ENCODE results near the gene CNGB1. TPM values are rescaled to one million over a fixed set of nuclear protein-coding genes. Genes with fewer than 3 reads are reported as not detected.
A peak's percentile ranks its signal among the peaks of the same experiment; 100 is the strongest.

CNGB1 gene
- total RNA-seq, 1 experiment from 2014 or later: 0.04 TPM

DNA sequence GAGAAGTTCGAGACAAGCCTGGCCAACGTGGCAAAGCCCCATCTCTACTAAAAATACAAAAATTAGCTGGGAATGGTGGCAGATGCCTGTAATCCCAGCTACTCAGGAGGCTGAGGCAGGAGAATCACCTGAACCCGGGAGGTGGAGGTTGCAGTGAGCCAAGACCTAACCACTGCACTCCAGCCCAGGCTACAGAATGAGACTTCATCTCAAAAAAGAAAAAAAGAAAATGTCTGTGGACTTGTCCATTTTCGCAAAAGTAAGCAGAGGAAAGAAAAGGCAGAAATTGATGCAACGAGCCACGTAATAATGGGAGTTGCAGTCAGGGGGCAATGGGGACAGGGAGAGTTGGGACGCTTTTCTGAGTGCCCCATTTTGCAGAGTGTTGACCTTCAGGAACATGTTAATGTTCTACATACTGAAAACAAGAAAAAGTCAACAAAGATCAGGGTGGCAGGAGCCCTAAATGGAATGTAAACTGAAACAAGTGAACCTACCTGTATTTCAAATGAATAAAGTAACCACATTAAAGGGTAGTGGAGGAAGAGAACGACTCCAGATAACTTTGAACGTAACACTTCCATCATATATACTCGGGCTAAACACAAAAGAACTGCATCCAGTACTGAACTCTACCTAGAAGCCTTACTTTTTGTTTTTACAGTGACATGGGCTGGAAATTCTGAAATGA lies 76.4 kb downstream of the CNGB1 start:
- H3K9me2 ChIP-seq (replicated peaks; ENCODE audit: low read length): no peaks in the 10 kb centered on the region
- intact Hi-C loops (cut with micrococcal nuclease): no loop called here
- H4K20me1 ChIP-seq (ENCODE audit: low read length): no peaks in the 10 kb centered on the region
- peaks cover 20% of the 10 kb centered on the region for H3K4me1 ChIP-seq (ENCODE audit: insufficient read depth, low read length)
- DNase-seq: no peak
- H3K27ac ChIP-seq (ENCODE audit: low read length): peak overlapping the region; percentile 75
- H3K79me2 ChIP-seq (ENCODE audit: low read length): no peaks in the 10 kb centered on the region
- ChIA-PET CTCF (no interaction called here), POLR2A (ENCODE audit: unreplicated experiment) (no interaction called here)
- peak overlapping the region; percentile 67 for H2AFZ ChIP-seq (ENCODE audit: low read length)
- BruUV-seq (replicated peaks): no TSS peak
- TF ChIP-seq EZH2phosphoT487 (IDR thresholded peaks at IDR 0.05; ENCODE audit: borderline replicate concordance, low read length) (no peak), EZH2 (IDR thresholded peaks at IDR 0.05; ENCODE audit: low read length, unreplicated experiment) (no peak)
- TF ChIP-seq, protein P1, sequence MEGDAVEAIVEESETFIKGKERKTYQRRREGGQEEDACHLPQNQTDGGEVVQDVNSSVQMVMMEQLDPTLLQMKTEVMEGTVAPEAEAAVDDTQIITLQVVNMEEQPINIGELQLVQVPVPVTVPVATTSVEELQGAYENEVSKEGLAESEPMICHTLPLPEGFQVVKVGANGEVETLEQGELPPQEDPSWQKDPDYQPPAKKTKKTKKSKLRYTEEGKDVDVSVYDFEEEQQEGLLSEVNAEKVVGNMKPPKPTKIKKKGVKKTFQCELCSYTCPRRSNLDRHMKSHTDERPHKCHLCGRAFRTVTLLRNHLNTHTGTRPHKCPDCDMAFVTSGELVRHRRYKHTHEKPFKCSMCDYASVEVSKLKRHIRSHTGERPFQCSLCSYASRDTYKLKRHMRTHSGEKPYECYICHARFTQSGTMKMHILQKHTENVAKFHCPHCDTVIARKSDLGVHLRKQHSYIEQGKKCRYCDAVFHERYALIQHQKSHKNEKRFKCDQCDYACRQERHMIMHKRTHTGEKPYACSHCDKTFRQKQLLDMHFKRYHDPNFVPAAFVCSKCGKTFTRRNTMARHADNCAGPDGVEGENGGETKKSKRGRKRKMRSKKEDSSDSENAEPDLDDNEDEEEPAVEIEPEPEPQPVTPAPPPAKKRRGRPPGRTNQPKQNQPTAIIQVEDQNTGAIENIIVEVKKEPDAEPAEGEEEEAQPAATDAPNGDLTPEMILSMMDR (conservative IDR thresholded peaks at IDR 0.05; ENCODE audit: low read depth, low read length): no peak
- H3K4me3 ChIP-seq (ENCODE audit: low read length): no peak overlapping the region; the same call in 1 of the 2 replicates
- H3K36me3 ChIP-seq (ENCODE audit: low read depth, low read length): no peaks in the 10 kb centered on the region
- H3K27me3 ChIP-seq (ENCODE audit: low read length): no peaks in the 10 kb centered on the region
- peak overlapping the region; percentile 58; the same call in 1 of the 2 replicates for H3K4me2 ChIP-seq (ENCODE audit: low read length)
- no peak for ATAC-seq
- H3F3A ChIP-seq (ENCODE audit: low read length, unreplicated experiment): no peaks in the 10 kb centered on the region
- no peaks in the 10 kb centered on the region for H3K9me3 ChIP-seq (ENCODE audit: low read length)
- peak overlapping the region; percentile 25; the same call in 1 of the 2 replicates for H3K9ac ChIP-seq (ENCODE audit: low read length)

DNA sequence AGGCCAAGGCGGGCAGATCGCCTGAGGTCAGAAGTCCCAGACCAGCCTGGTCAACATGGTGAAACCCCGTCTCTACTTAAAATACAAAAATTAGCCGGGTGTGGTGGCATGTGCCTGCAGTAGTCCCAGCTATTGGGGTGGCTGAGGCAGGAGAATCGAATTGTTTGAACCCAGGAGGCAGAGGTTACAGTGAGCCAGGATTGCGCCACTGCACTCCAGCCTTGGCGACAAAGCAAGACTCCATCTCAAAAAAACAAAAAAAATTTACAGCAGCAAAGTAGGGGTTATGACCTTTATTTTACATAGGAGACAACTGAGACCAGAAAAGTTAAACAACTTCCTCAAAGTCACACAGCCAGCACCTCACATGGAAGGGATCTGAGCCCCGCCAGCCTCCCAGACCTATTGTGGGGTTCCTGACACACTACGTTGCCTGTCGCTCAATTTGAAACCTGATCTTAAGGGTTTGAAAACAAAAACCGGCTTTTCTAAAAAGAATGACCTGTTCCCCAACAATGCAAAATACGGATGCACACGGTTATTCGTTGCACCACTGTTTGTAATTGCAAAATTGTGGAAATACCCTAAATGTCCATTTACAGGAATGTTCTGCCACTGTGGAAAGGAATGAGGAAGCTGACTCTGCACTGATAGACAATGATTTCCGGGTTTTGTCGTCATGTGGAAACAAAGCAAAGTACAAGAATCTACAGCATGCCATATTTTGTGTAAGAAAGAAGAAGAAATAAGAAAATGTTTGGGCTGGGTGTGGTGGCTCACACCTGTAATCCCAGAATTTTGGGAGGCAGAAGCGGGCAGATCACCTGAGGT lies 77.2 kb downstream of the CNGB1 start:
- TF ChIP-seq EZH2 (IDR thresholded peaks at IDR 0.05; ENCODE audit: low read length, unreplicated experiment) (no peak), EZH2phosphoT487 (IDR thresholded peaks at IDR 0.05; ENCODE audit: borderline replicate concordance, low read length) (no peak)
- TF ChIP-seq, protein P1 (conservative IDR thresholded peaks at IDR 0.05; ENCODE audit: low read depth, low read length): no peak
- H3K27me3 ChIP-seq (ENCODE audit: low read length): no peaks in the 10 kb centered on the region
- intact Hi-C loops (cut with micrococcal nuclease): no loop called here
- H3K9ac ChIP-seq (ENCODE audit: low read length): peak overlapping the region; percentile 25; the same call in 1 of the 2 replicates
- H3K4me1 ChIP-seq (ENCODE audit: insufficient read depth, low read length): peaks cover 20% of the 10 kb centered on the region
- no peaks in the 10 kb centered on the region for H4K20me1 ChIP-seq (ENCODE audit: low read length)
- no TSS peak for BruUV-seq (replicated peaks)
- no peaks in the 10 kb centered on the region for H3K9me2 ChIP-seq (replicated peaks; ENCODE audit: low read length)
- CTCF ChIA-PET: no interaction called here
- H3K9me3 ChIP-seq (ENCODE audit: low read length): no peaks in the 10 kb centered on the region
- no peak overlapping the region; the same call in 1 of the 2 replicates for H3K4me3 ChIP-seq (ENCODE audit: low read length)
- peak overlapping the region; percentile 75 for H3K27ac ChIP-seq (ENCODE audit: low read length)
- H3F3A ChIP-seq (ENCODE audit: low read length, unreplicated experiment): no peaks in the 10 kb centered on the region
- no peaks in the 10 kb centered on the region for H3K79me2 ChIP-seq (ENCODE audit: low read length)
- POLR2A ChIA-PET (ENCODE audit: unreplicated experiment): interaction anchor here (0.6 kb wide), 1 partner anchor 61 kb away, joined by 4 read pairs; no protein-coding TSS in a partner anchor
- DNase-seq: peak; percentile 85
- ATAC-seq: peak; percentile 51
- H3K36me3 ChIP-seq (ENCODE audit: low read depth, low read length): no peaks in the 10 kb centered on the region
- peak overlapping the region; percentile 58 for H3K4me2 ChIP-seq (ENCODE audit: low read length)
- H2AFZ ChIP-seq (ENCODE audit: low read length): peak overlapping the region; percentile 67

Measured in PC-3 (cell line).